ENCODE results near the gene MED17. TPM values are rescaled to one million over a fixed set of nuclear protein-coding genes. Genes with fewer than 3 reads are reported as not detected.
"Not testable (repeated sequence)": the region's sequence is repeated elsewhere in the genome, so short reads cannot be mapped to it uniquely, and the experiment has no call there.

Gene MED17
- total RNA-seq, 6 donors from 2014 or later, result 13.1 to 33.5 (median 28.1) TPM

GRCh38 chr11:93757301-93757700, 26.8 kb upstream of the MED17 start:
- WGBS, 2 donors, result 82 to 87% methylated on average over 3 of the region's 3 CpGs
- H3K4me3 ChIP-seq, result no peak overlapping the region
- no peaks in the 10 kb centered on the region for H3K4me1 ChIP-seq
- H3K36me3 ChIP-seq, result peaks cover 41 to 85% (median 52%) of the 10 kb centered on the region in 4 donors
- TF ChIP-seq EP300 (IDR thresholded peaks at IDR 0.05) (no peak), POLR2AphosphoS5 (IDR thresholded peaks at IDR 0.05) (no peak), POLR2A (IDR thresholded peaks at IDR 0.05) (no peak), CTCF (IDR thresholded peaks at IDR 0.05) (no peak)
- no peak for DNase-seq
- no peaks in the 10 kb centered on the region for H3K27me3 ChIP-seq
- no peak for ATAC-seq (ENCODE audit: low FRiP score in 2 of 2)
- no peak overlapping the region for H3K27ac ChIP-seq
- H3K9me3 ChIP-seq, result no peaks in the 10 kb centered on the region

DNA sequence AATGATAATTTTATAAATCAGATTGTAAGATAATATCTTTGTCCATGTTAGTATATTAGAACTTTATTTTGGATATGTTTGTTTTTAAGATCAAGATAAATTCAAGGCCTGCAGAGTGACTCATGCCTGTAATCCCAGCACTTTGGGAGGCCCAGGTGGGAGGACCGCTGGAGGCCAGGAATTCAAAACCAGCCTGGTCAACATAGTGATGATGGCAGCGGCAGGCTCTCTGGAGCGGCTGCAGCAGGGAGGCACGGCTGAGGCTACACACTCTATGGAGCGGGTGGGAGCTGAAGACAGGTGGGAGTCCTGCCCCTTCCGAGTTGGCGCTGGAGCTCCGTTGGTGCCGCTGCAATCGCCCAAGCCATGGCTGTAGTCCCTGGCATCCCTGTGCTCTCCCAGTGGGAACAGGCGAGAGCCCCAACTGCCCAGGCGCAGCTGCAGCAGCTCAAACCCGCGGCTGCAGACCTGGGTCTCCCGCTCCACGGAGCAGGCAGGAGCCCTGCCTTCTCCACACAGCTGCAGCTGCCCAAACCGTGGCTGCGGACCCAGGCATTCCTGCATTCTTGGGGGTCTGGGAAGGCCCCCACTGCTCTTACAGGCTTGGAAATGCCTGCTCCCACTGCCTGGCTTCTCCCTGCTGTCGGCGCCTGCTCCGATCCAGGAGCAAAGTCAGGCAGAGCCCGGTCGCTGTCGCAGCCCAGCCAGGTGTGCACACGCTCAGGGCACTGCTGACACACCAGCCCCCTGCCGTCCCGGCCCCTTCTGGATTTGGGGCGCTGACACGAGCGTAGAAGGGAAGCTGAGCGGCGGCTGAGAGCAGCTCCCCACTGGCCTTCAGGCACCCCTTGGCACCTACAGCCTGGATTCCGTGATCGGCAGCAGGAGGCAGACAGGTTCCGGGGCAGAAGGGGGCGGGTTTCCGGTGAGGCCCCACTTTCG, 25.9 kb upstream of the MED17 start:
- Histone ChIP-seq H3K4me1 (no peaks in the 10 kb centered on the region), H3K4me3 (no peak overlapping the region), H3K9me3 (no peaks in the 10 kb centered on the region), H3K36me3 (peaks cover 41 to 94% (median 54%) of the 10 kb centered on the region in 4 donors), H3K27ac (no peak overlapping the region), H3K27me3 (no peaks in the 10 kb centered on the region)
- ATAC-seq (ENCODE audit: low FRiP score in 2 of 2) (no peak), DNase-seq (peak in 1 of 2 donors; percentile 78)
- TF ChIP-seq POLR2A (IDR thresholded peaks at IDR 0.05) (no peak), EP300 (IDR thresholded peaks at IDR 0.05) (no peak), CTCF (IDR thresholded peaks at IDR 0.05) (no peak), POLR2AphosphoS5 (IDR thresholded peaks at IDR 0.05) (no peak)
- 97% methylated on average over 8 to 24 of the region's 38 CpGs for WGBS, 2 donors

DNA sequence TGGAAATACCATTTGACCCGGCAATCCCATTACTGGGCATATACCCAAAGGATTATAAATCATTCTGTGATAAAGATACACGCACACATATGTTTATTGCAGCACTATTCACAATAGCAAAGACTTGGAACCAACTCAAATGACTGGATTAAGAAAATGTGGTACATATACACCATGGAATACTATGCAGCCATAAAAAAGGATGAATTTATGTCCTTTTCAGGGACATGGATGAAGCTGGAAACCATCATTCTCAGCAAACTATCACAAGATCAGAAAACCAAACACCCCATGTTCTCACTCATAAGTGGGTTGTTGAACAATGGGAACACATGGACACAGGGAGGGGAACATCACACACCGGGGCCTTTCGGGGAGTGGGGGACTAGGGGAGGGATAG, 25.0 kb upstream of the MED17 start:
- not testable (repeated sequence) for ATAC-seq (ENCODE audit: low FRiP score in 2 of 2); H3K27me3 ChIP-seq; H3K4me3 ChIP-seq; H3K9me3 ChIP-seq; H3K27ac ChIP-seq; DNase-seq; H3K4me1 ChIP-seq
- WGBS, 2 donors, result 96% methylated on average over 4 of the region's 4 CpGs
- H3K36me3 ChIP-seq, result peaks cover 37 to 94% (median 50%) of the 10 kb centered on the region in 4 donors

DNA sequence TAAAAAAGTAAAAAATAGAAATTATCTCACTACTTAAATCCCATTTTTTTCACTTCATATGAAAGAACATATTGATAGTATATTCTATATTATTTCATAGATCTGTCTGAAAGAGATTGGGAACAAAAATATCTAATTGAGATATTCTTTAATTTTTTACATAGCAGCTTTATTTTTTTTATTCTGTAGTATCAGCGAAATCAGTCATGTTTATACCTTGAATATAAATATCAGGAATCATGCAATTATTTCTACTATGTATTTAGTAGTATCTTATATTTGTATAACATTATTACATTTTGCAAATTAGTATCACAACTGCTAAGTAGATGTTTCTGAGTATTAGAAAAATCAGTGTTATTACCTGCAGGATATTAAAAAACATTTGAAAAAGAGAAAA, 22.2 kb upstream of the MED17 start:
- Histone ChIP-seq H3K36me3 (peaks cover 30 to 81% (median 40%) of the 10 kb centered on the region in 4 donors), H3K27ac (no peak overlapping the region), H3K27me3 (no peaks in the 10 kb centered on the region), H3K9me3 (no peaks in the 10 kb centered on the region), H3K4me3 (no peak overlapping the region), H3K4me1 (no peaks in the 10 kb centered on the region)
- ATAC-seq (ENCODE audit: low FRiP score in 2 of 2), result no peak
- TF ChIP-seq EP300 (IDR thresholded peaks at IDR 0.05) (no peak), POLR2A (IDR thresholded peaks at IDR 0.05) (no peak), POLR2AphosphoS5 (IDR thresholded peaks at IDR 0.05) (no peak), CTCF (IDR thresholded peaks at IDR 0.05) (no peak)
- DNase-seq, result no peak
- 97 to 98% methylated on average over 1 of the region's 1 CpG for WGBS, 2 donors

GRCh38 chr11:93765551-93765950, 18.5 kb upstream of the MED17 start:
- Histone ChIP-seq H3K36me3 (peaks cover 6 to 46% (median 16%) of the 10 kb centered on the region in 4 donors), H3K9me3 (no peaks in the 10 kb centered on the region), H3K4me3 (no peak overlapping the region), H3K4me1 (no peaks in the 10 kb centered on the region), H3K27ac (no peak overlapping the region), H3K27me3 (no peaks in the 10 kb centered on the region)
- TF ChIP-seq POLR2A (IDR thresholded peaks at IDR 0.05) (no peak), POLR2AphosphoS5 (IDR thresholded peaks at IDR 0.05) (no peak), EP300 (IDR thresholded peaks at IDR 0.05) (no peak), CTCF (IDR thresholded peaks at IDR 0.05) (no peak)
- ATAC-seq (ENCODE audit: low FRiP score in 2 of 2) (no peak), DNase-seq (no peak)
- WGBS, 2 donors, result 86 to 88% methylated on average over 2 of the region's 2 CpGs

Measured in upper lobe of left lung (tissue), 6 donors.